Measurements from ENCODE around the gene SEL1L2.

Gene SEL1L2

DNA sequence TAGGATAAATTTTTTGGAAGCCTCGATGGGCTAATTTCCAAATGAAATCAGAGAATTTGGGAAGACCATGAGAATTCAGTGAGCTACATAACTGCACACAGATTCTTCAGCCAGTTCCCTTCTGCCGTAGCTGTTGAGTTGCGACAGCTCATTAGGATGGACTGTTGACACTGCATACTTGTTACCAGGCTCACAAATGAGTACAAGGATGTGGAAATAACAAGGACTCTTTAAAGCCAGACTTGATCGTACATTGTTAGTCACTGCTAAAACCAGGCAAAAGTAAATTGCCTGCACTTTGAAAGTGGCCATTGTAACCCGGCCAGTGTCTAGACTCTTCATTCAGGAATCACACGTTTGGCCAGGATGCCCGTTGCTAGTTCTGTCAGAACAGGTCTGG, 168.5 kb downstream of the SEL1L2 start:
- DNase-seq (ENCODE audit: low read depth in 2 of 2, low spot score in 1 of 2): no peak

DNA sequence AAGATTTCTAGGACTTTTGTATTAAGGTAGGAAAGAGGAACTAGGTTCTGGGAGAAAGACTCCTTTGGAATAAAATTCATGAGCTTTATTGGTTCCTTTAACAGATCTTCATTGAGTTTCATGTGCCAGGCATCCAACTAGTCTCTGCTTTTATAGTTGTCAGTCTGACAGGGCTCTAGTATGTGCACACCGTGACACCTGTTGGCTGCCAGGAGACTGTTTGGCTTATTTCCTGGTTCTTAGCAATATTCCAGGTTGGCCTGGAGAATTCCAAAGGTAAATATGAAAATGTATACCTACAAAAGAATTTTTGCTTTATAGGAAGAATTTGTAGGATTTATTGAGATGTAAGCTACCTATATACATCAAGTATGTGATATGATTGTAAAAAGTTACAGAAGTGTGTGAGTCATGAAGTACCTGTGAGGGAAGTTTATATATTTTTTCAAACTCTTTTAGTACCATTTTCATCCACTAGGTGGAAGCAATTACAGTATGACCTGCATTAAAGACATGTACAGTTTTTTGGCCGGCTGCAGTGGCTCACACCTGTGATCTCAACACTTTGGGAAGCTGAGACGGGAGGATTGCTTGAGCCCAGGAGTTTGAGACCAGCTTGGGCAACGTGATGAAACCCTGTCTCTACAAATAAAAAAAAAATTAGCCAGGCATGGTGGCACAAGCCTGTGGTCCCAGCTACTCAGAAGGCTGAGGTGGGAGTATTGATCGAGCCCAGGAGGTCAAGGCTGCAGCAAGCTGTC, 170.3 kb downstream of the SEL1L2 start:
- DNase-seq (ENCODE audit: low read depth in 2 of 2, low spot score in 1 of 2): no peak

DNA sequence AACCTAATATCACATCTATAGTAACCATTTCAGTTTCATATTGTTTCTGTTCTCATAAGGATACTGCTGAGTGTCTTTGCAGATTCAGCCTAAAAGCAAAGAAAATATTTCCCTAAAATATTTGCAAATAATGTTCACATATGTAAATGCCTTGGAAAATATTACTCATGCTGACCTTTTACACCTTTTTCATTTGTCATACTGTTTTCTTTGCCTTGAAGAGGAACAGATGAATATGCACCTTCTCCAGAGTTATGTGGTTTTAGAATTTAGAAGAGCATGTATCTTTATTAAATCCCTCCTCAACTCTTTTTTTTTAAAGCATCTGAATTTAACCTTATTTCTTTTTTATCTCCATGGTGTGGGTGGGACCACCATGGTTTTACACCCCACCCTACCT, 173.1 kb downstream of the SEL1L2 start:
- no peak for DNase-seq (ENCODE audit: low read depth in 2 of 2, low spot score in 1 of 2)

DNA sequence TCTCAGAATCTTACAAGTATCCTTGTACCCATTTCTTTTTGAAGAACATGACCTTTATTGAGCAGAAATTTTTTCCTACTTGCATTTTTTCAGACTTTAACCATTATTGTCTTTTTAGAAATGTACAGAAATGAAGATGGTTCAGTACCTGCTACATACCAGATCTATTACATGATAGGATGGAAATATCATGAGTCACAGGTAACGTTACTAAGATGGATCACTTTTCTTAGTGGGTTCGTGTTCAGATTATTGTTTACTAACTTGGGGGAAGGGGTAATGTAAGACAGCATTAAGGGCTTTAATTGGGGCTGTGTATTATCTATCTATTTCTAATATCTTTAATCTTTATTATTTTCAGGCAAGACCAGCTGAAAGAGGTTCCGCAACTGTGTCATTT, 173.7 kb downstream of the SEL1L2 start:
- DNase-seq (ENCODE audit: low read depth in 2 of 2, low spot score in 1 of 2): no peak

DNA sequence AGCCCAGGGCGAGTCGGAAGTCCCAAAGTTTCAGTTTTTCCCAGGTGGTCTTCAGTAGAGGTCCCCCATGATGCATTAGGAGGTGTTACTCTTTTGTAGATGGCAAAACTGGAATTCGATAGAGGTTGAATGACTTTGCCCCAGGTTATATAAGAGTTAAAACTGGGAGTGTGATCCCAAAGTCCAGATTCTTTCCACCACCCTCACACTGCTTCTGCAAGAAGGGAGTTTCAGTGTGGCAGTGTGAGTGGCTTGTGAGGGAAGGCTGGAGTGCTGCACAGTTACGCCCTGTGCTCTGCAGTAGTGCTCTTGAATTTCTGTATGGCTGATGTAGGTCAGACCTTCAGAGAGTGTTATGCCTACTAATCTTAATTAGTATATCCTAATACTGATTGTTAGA, 175.7 kb downstream of the SEL1L2 start:
- no peak for DNase-seq (ENCODE audit: low read depth in 2 of 2, low spot score in 1 of 2)

DNA sequence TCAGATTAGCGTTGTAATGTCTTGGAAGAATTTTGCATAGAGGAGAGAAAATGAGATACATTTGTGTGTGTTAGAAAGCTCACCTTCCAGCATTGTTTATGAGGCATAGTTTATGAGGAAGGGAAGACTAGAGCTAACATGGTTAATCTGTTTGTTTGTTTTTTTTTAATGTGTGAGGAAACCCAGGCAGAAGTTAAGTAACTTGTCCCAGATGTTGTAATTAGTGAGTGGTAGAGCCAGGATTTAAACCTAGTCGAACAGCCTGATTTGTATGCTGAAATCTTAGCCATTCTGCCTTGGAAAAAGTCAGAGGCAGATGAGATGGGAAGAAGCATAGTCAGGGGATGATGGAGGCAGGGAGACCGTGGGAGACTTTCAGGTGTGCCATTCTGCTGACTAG, 176.5 kb downstream of the SEL1L2 start:
- DNase-seq (ENCODE audit: low read depth in 2 of 2, low spot score in 1 of 2): no peak

DNA sequence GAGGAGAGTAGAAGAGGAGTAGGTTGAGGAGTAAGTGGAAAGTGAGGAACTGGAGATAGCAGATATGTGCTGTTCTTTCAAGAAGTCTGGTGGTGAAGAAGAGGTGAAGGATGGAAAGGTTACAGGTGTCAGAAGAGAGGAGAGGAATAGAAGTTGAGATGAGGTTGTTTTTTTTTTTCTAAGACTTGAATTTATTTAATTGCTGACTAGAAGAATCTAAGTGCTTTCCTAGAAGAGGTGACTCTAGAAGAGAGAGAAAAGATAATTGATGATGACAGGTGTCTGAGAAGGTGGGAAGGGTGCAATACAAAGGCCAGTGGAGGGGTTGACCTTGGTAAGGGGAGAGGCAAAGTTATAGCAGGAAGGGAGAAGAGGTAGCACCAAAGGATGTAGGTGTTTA, 180.0 kb downstream of the SEL1L2 start:
- no peak for DNase-seq (ENCODE audit: low read depth in 2 of 2, low spot score in 1 of 2)

DNA sequence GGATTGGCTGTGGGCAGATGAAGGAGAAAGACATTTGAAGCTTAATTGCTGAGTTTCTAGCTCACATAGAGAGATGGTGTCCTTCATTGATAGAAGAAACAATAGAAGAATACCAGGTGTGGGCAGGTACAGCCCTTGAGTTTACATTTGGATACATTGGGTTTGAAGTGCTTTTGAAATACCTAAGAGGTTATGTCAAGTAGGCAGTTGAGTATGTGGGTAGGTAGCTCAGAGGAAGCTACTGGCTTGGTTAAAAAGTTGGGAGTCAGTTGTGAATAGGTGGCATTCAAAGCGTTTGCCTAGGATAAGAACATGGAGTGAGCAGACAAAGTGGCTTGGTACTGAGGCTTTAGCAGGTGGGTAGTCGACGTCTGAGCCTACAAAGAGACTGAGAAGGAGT, 180.6 kb downstream of the SEL1L2 start:
- no peak for DNase-seq (ENCODE audit: low read depth in 2 of 2, low spot score in 1 of 2)

DNA sequence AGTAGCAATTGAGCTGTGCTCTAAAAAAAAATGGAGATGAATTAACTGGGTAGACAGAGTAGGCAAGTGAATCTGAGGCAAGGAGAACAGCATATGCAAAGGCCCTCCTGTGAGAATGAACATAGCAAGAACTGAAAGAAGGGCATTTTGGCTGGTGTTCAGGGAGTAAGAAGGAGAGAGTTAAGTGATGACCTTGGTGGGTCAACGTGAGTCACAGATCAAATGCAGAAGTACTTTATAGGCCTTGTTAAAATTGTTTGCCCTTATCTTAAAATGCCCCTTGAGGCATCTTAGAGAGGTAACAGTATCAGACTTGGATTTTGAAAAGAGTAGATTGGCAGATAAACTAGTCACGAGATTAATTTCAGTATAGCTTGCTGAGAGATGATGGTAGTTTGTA, 181.0 kb downstream of the SEL1L2 start:
- no peak for DNase-seq (ENCODE audit: low read depth in 2 of 2, low spot score in 1 of 2)

DNA sequence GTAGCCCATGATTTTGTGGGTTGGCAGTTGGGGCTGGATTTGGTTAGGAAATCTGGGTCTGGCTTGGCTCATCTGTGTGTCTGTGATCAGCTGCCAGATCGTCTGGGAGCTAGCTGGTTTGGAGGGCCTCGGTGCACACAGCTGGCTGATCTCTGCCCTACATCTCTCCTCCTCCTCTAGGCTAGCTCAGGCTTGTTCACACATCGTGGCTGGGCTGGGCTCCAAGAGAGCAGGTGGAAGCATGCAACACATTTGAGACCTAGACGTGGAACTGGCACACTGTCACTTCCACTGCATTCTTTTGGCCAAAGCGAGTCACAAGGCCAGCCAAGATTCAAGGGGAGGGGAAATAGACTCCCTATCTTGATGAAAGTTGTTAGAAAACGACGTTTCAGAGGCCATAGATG, 189.7 kb downstream of the SEL1L2 start:
- no peak for DNase-seq (ENCODE audit: low read depth in 2 of 2, low spot score in 1 of 2)

DNA sequence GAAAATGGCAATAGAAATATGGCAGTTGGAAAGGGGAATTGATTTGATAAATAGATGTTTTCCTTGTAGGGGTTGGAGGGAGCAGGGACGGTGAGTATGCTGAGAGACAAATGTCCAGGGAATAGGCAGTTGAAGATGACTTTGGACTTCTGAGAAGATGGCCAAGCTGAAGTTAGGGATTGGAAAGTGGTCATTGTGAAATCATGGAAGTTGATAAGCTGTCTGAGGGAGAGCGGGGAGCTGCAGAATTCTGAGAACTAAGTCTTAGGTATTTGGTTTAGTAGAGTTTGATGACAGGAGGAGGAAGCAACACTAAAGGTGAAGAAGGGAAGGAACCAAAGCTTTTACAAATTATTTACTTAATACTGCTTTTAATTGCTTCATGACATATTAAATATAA, 190.4 kb downstream of the SEL1L2 start:
- no peak for DNase-seq (ENCODE audit: low read depth in 2 of 2, low spot score in 1 of 2)
